ENCODE data around the gene PRKCH. TPM values are rescaled to one million over a fixed set of nuclear protein-coding genes. Genes with fewer than 3 reads are reported as not detected.

The PRKCH gene
- total RNA-seq, 1 experiment from 2014 or later = 170 TPM

- ATAC-seq (no peak), DNase-seq (no peak)
- no peaks in the 10 kb centered on the region for H3K36me3 ChIP-seq (ENCODE audit: low read depth, low read length)
- no peaks in the 10 kb centered on the region for H3K9me2 ChIP-seq (replicated peaks; ENCODE audit: low read length)
- H3K9ac ChIP-seq (ENCODE audit: low read length) = no peak overlapping the region
- H3K27me3 ChIP-seq (ENCODE audit: low read length) = no peaks in the 10 kb centered on the region
- 0 out of 2 replicates have a peak, but pooled peaks cover under 1% of the 10 kb centered on the region for H3K79me2 ChIP-seq (ENCODE audit: low read length)
- intact Hi-C loops (cut with micrococcal nuclease) = no loop called here
- H3K4me3 ChIP-seq (ENCODE audit: low read length) = no peak overlapping the region
- H2AFZ ChIP-seq (ENCODE audit: low read length) = no peak overlapping the region
- H3K4me1 ChIP-seq (ENCODE audit: insufficient read depth, low read length) = no peaks in the 10 kb centered on the region
- no peaks in the 10 kb centered on the region for H3K9me3 ChIP-seq (ENCODE audit: low read length)
- no peak for TF ChIP-seq EZH2phosphoT487 (IDR thresholded peaks at IDR 0.05; ENCODE audit: borderline replicate concordance, low read length)
- TF ChIP-seq EZH2 (IDR thresholded peaks at IDR 0.05; ENCODE audit: low read length, unreplicated experiment) = no peak
- TF ChIP-seq CTCF (conservative IDR thresholded peaks at IDR 0.05; ENCODE audit: low read depth, low read length) = no peak
- H4K20me1 ChIP-seq (ENCODE audit: low read length) = no peaks in the 10 kb centered on the region
- ChIA-PET CTCF (no interaction called here), POLR2A (ENCODE audit: unreplicated experiment) (interaction anchor here (0.6 kb wide), 1 partner anchor 141 kb away, joined by 17 read pairs; no protein-coding TSS in a partner anchor)
- no peak overlapping the region for H3K27ac ChIP-seq (ENCODE audit: low read length)
- BruUV-seq (replicated peaks) = no TSS peak
- no peak overlapping the region for H3K4me2 ChIP-seq (ENCODE audit: low read length)
- no peaks in the 10 kb centered on the region for H3F3A ChIP-seq (ENCODE audit: low read length, unreplicated experiment)
These were observed 73.8 kb downstream of the PRKCH start for GRCh38 chr14:61395115-61395725.

GRCh38 chr14:61396279-61396678 is 74.9 kb downstream of the PRKCH start:
- Histone ChIP-seq H3F3A (ENCODE audit: low read length, unreplicated experiment) (no peaks in the 10 kb centered on the region), H3K27me3 (ENCODE audit: low read length) (no peaks in the 10 kb centered on the region), H3K4me1 (ENCODE audit: insufficient read depth, low read length) (no peaks in the 10 kb centered on the region), H3K9me3 (ENCODE audit: low read length) (no peaks in the 10 kb centered on the region), H3K79me2 (ENCODE audit: low read length) (no peaks in the 10 kb centered on the region), H3K36me3 (ENCODE audit: low read depth, low read length) (no peaks in the 10 kb centered on the region), H2AFZ (ENCODE audit: low read length) (no peak overlapping the region), H4K20me1 (ENCODE audit: low read length) (no peaks in the 10 kb centered on the region), H3K9me2 (replicated peaks; ENCODE audit: low read length) (no peaks in the 10 kb centered on the region), H3K4me2 (ENCODE audit: low read length) (no peak overlapping the region), H3K9ac (ENCODE audit: low read length) (no peak overlapping the region), H3K27ac (ENCODE audit: low read length) (no peak overlapping the region), H3K4me3 (ENCODE audit: low read length) (no peak overlapping the region)
- ChIA-PET POLR2A (ENCODE audit: unreplicated experiment) (interaction anchor here (0.6 kb wide), 1 partner anchor 9 kb away, joined by 4 read pairs; no protein-coding TSS in a partner anchor), CTCF (no interaction called here)
- TF ChIP-seq EZH2 (IDR thresholded peaks at IDR 0.05; ENCODE audit: low read length, unreplicated experiment) = no peak
- TF ChIP-seq EZH2phosphoT487 (IDR thresholded peaks at IDR 0.05; ENCODE audit: borderline replicate concordance, low read length) = no peak
- TF ChIP-seq CTCF (conservative IDR thresholded peaks at IDR 0.05; ENCODE audit: low read depth, low read length) = no peak
- no peak for DNase-seq
- ATAC-seq = no peak
- intact Hi-C loops (cut with micrococcal nuclease) = no loop called here
- BruUV-seq (replicated peaks) = no TSS peak

- Histone ChIP-seq H3K79me2 (ENCODE audit: low read length) (no peaks in the 10 kb centered on the region), H3K4me3 (ENCODE audit: low read length) (no peak overlapping the region), H3K36me3 (ENCODE audit: low read depth, low read length) (no peaks in the 10 kb centered on the region), H3K4me2 (ENCODE audit: low read length) (no peak overlapping the region), H3F3A (ENCODE audit: low read length, unreplicated experiment) (no peaks in the 10 kb centered on the region), H3K9me3 (ENCODE audit: low read length) (no peaks in the 10 kb centered on the region), H3K27me3 (ENCODE audit: low read length) (no peaks in the 10 kb centered on the region), H3K9ac (ENCODE audit: low read length) (no peak overlapping the region), H4K20me1 (ENCODE audit: low read length) (no peaks in the 10 kb centered on the region), H3K9me2 (replicated peaks; ENCODE audit: low read length) (no peaks in the 10 kb centered on the region), H2AFZ (ENCODE audit: low read length) (no peak overlapping the region), H3K27ac (ENCODE audit: low read length) (no peak overlapping the region), H3K4me1 (ENCODE audit: insufficient read depth, low read length) (no peaks in the 10 kb centered on the region)
- DNase-seq = no peak
- POLR2A ChIA-PET (ENCODE audit: unreplicated experiment) = interaction anchor here (0.6 kb wide), 1 partner anchor 9 kb away, joined by 4 read pairs; no protein-coding TSS in a partner anchor
- BruUV-seq (replicated peaks) = no TSS peak
- intact Hi-C loops (cut with micrococcal nuclease) = no loop called here
- TF ChIP-seq EZH2 (IDR thresholded peaks at IDR 0.05; ENCODE audit: low read length, unreplicated experiment) (no peak), CTCF (conservative IDR thresholded peaks at IDR 0.05; ENCODE audit: low read depth, low read length) (no peak), EZH2phosphoT487 (IDR thresholded peaks at IDR 0.05; ENCODE audit: borderline replicate concordance, low read length) (no peak)
- no peak for ATAC-seq
- CTCF ChIA-PET = no interaction called here
These were observed 75.3 kb downstream of the PRKCH start for GRCh38 chr14:61396694-61397093.
